Natural killer cell (primary cell): Measurements from ENCODE around the gene GALNT15. TPM values are rescaled to one million over a fixed set of nuclear protein-coding genes. Genes with fewer than 3 reads are reported as not detected.

Experiments used
- ATAC-seq, 3 donors: fragments of 150-1000 bp in 2 of 3; fragments of 200-7000 bp in 1 of 3; cut with Tn5 transposase; 1 replicate in 1 of 3; 2 replicates in 2 of 3; pipeline ENCODE4 v1.10.0; 2021; ENCODE audit warnings: mild to moderate bottlenecking in 2 of 3, moderate library complexity in 2 of 3
- DNase-seq, 2 donors: peaks; one replicate each; pipeline versions ENCODE4 v3.0.0 to v3.0.0-alpha.2; 2013 to 2021; ENCODE audit warnings: mixed read lengths in 1 of 2
- H3K27ac ChIP-seq: one replicate; pipeline ENCODE4 v1.5.1; 2013; ENCODE audit warnings: mild to moderate bottlenecking, low read length
- H3K27me3 ChIP-seq: one replicate; pipeline ENCODE4 v1.6.1; 2013; ENCODE audit warnings: low read length; ENCODE audit not compliant: control insufficient read depth, insufficient read depth
- H3K36me3 ChIP-seq: one replicate; pipeline ENCODE4 v1.6.1; 2013; ENCODE audit warnings: low read length; ENCODE audit not compliant: control insufficient read depth, insufficient read depth
- H3K4me1 ChIP-seq: one replicate; pipeline ENCODE4 v1.6.1; 2013; ENCODE audit warnings: low read length; ENCODE audit not compliant: control insufficient read depth, insufficient read depth
- H3K4me3 ChIP-seq: one replicate; pipeline ENCODE4 v1.5.1; 2013; ENCODE audit warnings: low read length
- H3K9me3 ChIP-seq: one replicate; pipeline ENCODE4 v1.6.1; 2013; ENCODE audit warnings: low read length; ENCODE audit not compliant: control insufficient read depth, insufficient read depth
- H3K27ac Mint-ChIP-seq, 2 donors: one replicate each; pipeline ENCODE4 v1.8.0; 2022; ENCODE audit warnings: mild to moderate bottlenecking in 2 of 2, mixed read lengths in 2 of 2, moderate library complexity in 1 of 2
- H3K27me3 Mint-ChIP-seq, 2 donors: one replicate each; pipeline ENCODE4 v1.8.0; 2022; ENCODE audit warnings: low read depth in 2 of 2, mixed read lengths in 2 of 2
- H3K36me3 Mint-ChIP-seq: one replicate; pipeline ENCODE4 v1.8.0; 2022; ENCODE audit warnings: mixed read lengths
- H3K4me1 Mint-ChIP-seq, 2 donors: one replicate each; pipeline ENCODE4 v1.8.0; 2022; ENCODE audit warnings: mixed read lengths in 2 of 2
- H3K4me3 Mint-ChIP-seq: one replicate; pipeline ENCODE4 v1.8.0; 2022; ENCODE audit warnings: mild to moderate bottlenecking, moderate library complexity, mixed read lengths
- H3K9me3 Mint-ChIP-seq, 2 donors: one replicate each; pipeline ENCODE4 v1.8.0; 2022; ENCODE audit warnings: mixed read lengths in 2 of 2
- WGBS: methylation state at CpG from one replicate; pipeline ENCODE4 v1.1.7; 2013; ENCODE audit warnings: missing lambda C conversion rate; ENCODE audit not compliant: insufficient coverage; 5-methylcytosine and 5-hydroxymethylcytosine counted together
- intact Hi-C: fragments of 100-400 bp; cut with micrococcal nuclease; formaldehyde crosslinking; loops from one replicate; pipeline ENCODE4 v1.14.2; 2022
- total RNA-seq, 4 donors: library from RNA; stranded (reverse); fragments of 120-200 nt in 1 of 4; gene quantifications; one replicate each; pipeline versions ENCODE4 v1.2.3 to v1.2.4, GENCODE V29; 2013 to 2022
- TF ChIP-seq, protein P1 (sequence below): fragments of 200-600 bp; IDR thresholded peaks from one replicate; pipeline ENCODE4 v1.8.0; 2022; ENCODE audit warnings: antibody characterized with exemption

The GALNT15 gene
- total RNA-seq, 3 donors from 2014 or later (not counting 1 experiment from before 2014, with no cell fraction given), result not detected

DNA sequence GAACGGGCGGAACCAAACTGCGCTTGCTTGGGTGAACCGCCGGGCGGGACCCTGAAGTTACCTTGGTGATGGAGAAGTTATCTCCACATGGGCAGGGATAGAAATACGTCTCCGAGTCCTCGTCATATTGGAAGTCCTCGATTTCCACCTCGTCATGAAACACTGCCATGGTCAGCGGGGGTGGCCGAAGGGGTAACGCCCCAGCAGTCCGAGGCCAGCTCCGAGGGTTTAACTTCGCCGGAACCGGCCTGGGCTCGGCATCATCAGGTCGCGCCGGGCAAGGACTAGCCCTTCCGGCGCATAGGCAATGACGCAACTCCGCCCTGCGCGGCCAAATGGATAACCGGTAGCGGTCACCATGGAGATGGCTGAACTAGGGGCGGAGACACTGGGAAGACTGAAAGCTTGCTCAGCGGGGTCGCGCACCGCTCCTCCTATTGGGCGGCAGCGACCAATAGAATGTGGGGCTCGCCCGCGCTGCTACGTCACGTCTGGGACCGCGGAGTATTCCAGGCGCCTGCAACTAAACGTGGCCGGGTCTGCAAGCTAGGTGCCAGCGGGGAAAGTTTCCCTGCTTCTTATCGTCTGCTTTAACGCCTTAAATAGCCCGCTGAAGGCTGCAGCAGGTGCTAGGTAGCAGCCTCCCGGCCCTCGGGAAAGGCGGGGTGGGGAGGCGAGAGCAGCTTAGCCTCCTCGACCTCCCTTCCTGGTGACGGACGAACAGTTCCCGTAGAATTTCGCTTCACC lies 90.4 kb downstream of the GALNT15 start, which contains the start of the genes DPH3 and OXNAD1:
TSS of gene DPH3 (minus strand) at position 236 of the 747 bp plus-strand sequence. CDS start at position 169, 67 bp downstream.
TSS of gene OXNAD1 (plus strand) at position 505 of the 747 bp plus-strand sequence. CDS start 5,741 bp downstream, outside the sequence.
- no peaks in the 10 kb centered on the region for H3K9me3 Mint-ChIP-seq
- H3K4me1 Mint-ChIP-seq, result peaks cover 6 to 15% of the 10 kb centered on the region in 2 donors
- DNase-seq (peak; percentile 99 to 100), ATAC-seq (peak; percentile 92 to 98 (median 96))
- H3K27me3 Mint-ChIP-seq, result no peaks in the 10 kb centered on the region
- Histone ChIP-seq H3K27me3 (no peaks in the 10 kb centered on the region), H3K27ac (peak within 1 kb of the TSS; percentile 99), H3K36me3 (peaks cover 10% of the 10 kb centered on the region), H3K9me3 (no peaks in the 10 kb centered on the region), H3K4me3 (peak within 1 kb of the TSS; percentile 99), H3K4me1 (peaks cover 11% of the 10 kb centered on the region)
- intact Hi-C loops, result loop anchor here (1.0 to 10.0 kb wide), 2 partner anchors 285 to 970 kb away; no protein-coding TSS in a partner anchor
- WGBS, result under 1% methylated on average over 61 of the region's 61 CpGs
- H3K36me3 Mint-ChIP-seq, result peaks cover 2% of the 10 kb centered on the region
- H3K4me3 Mint-ChIP-seq, result peak within 1 kb of the TSS; percentile 96
- TF ChIP-seq, protein P1, sequence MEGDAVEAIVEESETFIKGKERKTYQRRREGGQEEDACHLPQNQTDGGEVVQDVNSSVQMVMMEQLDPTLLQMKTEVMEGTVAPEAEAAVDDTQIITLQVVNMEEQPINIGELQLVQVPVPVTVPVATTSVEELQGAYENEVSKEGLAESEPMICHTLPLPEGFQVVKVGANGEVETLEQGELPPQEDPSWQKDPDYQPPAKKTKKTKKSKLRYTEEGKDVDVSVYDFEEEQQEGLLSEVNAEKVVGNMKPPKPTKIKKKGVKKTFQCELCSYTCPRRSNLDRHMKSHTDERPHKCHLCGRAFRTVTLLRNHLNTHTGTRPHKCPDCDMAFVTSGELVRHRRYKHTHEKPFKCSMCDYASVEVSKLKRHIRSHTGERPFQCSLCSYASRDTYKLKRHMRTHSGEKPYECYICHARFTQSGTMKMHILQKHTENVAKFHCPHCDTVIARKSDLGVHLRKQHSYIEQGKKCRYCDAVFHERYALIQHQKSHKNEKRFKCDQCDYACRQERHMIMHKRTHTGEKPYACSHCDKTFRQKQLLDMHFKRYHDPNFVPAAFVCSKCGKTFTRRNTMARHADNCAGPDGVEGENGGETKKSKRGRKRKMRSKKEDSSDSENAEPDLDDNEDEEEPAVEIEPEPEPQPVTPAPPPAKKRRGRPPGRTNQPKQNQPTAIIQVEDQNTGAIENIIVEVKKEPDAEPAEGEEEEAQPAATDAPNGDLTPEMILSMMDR, result no peak
- H3K27ac Mint-ChIP-seq, result peak within 1 kb of the TSS; percentile 89 to 95

DNA sequence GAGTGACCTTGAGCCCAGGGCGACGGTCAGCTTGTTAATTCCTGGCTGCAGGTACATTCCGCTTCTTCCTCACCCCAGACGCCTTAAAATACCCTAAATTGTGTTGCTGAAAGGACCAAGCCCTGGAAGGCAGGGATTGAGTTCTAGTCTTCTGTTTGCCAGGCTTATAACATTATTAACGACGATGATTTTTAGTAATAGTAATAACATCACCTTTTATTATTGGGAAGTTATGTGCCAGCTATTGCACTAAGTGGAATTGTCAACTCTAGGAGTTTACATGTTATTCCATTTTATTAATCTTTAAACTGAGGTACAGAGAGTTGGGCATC lies 90.9 kb downstream of the GALNT15 start:
- Histone ChIP-seq H3K27me3 (no peaks in the 10 kb centered on the region), H3K4me1 (peaks cover 11% of the 10 kb centered on the region), H3K27ac (peak overlapping the region; percentile 99), H3K9me3 (no peaks in the 10 kb centered on the region), H3K36me3 (peaks cover 10% of the 10 kb centered on the region), H3K4me3 (peak overlapping the region; percentile 99)
- H3K27me3 Mint-ChIP-seq, result no peaks in the 10 kb centered on the region
- peaks cover 6 to 15% of the 10 kb centered on the region in 2 donors for H3K4me1 Mint-ChIP-seq
- TF ChIP-seq, protein P1, result no peak
- DNase-seq, result no peak
- intact Hi-C loops, result loop anchor here (1.0 to 10.0 kb wide), 2 partner anchors 285 to 969 kb away; no protein-coding TSS in a partner anchor
- H3K4me3 Mint-ChIP-seq, result peak overlapping the region; percentile 96
- H3K27ac Mint-ChIP-seq, result peak overlapping the region; percentile 89 to 95
- H3K9me3 Mint-ChIP-seq, result no peaks in the 10 kb centered on the region
- no peak for ATAC-seq
- H3K36me3 Mint-ChIP-seq, result no peaks in the 10 kb centered on the region
- 0% methylated on average over 4 of the region's 6 CpGs for WGBS

DNA sequence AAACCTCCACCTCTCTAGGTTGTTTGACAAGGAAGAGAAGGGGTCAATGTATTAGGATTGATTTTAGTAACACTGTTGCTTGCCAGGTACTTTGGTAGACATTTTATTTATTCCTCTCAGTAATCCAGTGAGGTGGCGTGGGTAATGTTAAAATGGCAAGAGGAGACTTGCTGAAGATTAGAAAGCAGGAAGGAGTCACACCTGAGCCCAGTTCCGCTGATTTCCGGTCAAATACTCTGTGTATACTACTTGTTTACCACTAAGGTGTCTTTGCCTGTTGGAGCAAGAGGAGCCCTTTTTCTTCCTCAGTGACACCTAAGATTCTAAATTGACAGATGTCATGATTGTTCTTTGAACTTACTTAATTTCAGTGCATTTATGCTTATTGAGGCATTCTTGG lies 92.2 kb downstream of the GALNT15 start:
- H3K27ac ChIP-seq, result no peak overlapping the region
- peaks cover 6 to 15% of the 10 kb centered on the region in 2 donors for H3K4me1 Mint-ChIP-seq
- DNase-seq (no peak), ATAC-seq (no peak)
- no peaks in the 10 kb centered on the region for H3K9me3 ChIP-seq
- H3K27me3 ChIP-seq, result no peaks in the 10 kb centered on the region
- peaks cover 2% of the 10 kb centered on the region for H3K36me3 Mint-ChIP-seq
- H3K4me1 ChIP-seq, result peaks cover 11% of the 10 kb centered on the region
- peaks cover 10% of the 10 kb centered on the region for H3K36me3 ChIP-seq
- no peak overlapping the region for H3K4me3 ChIP-seq
- WGBS, result 87% methylated on average over 3 of the region's 3 CpGs
- no peak overlapping the region for H3K4me3 Mint-ChIP-seq
- no peaks in the 10 kb centered on the region for H3K27me3 Mint-ChIP-seq
- TF ChIP-seq, protein P1, result no peak
- intact Hi-C loops, result loop anchor here (10.0 kb wide), 1 partner anchor 968 kb away; no protein-coding TSS in a partner anchor
- H3K27ac Mint-ChIP-seq, result peak overlapping the region; percentile 54 to 95
- H3K9me3 Mint-ChIP-seq, result no peaks in the 10 kb centered on the region
